Endothelial cell of umbilical vein (primary cell): ENCODE results near the gene CXXC5. TPM values are rescaled to one million over a fixed set of nuclear protein-coding genes. Genes with fewer than 3 reads are reported as not detected.

ENCODE experiments used
- BruUV-seq: library from RNA; stranded (reverse); fragments of 400-500 nt; replicated peaks from 2 replicates; lab custom pipeline; 2021; lab: Mats Ljungman, UMichigan
- CTCF ChIA-PET: fragments of 300-600, 350-600 bp; sonication (Branson Sonifier 250); formaldehyde crosslinking; loops from one replicate; lab custom pipeline; 2021; ENCODE audit warnings: antibody characterized with exemption, inconsistent platforms; lab: Charles Lee
- POLR2A ChIA-PET: fragments of 300-600, 350-600 bp; sonication (Branson Sonifier 250); formaldehyde crosslinking; loops from one replicate; lab custom pipeline; 2021; ENCODE audit warnings: antibody characterized with exemption, inconsistent platforms; lab: Charles Lee
- DNase-seq: peaks from one replicate; pipeline ENCODE4 v3.0.0-alpha.2; 2011; ENCODE audit warnings: low read depth, low spot score
- FAIRE-seq: peaks from 2 replicates; lab custom pipeline; 2011; peaks lifted over from hg19 to GRCh38; lab: Jason Lieb, UNC
- H2AFZ ChIP-seq: 2 replicates; pipeline ENCODE4 v1.6.0; 2012; ENCODE audit warnings: low read depth, low read length, control low read depth, inconsistent platforms
- H3K27ac ChIP-seq: 2 replicates; pipeline ENCODE4 v1.5.1; 2011; ENCODE audit warnings: low read depth, mild to moderate bottlenecking, control low read depth, low read length, moderate library complexity; ENCODE audit not compliant: insufficient read depth
- H3K27me3 ChIP-seq, 2 experiments: 2 replicates each; pipeline versions ENCODE4 v1.6.0 to v1.6.1; 2011; ENCODE audit warnings: low read length in 2 of 2, mixed read lengths in 1 of 2; ENCODE audit not compliant: control insufficient read depth in 2 of 2, insufficient read depth in 2 of 2
- H3K36me3 ChIP-seq, 2 experiments: 2 replicates in 1 of 2; 3 replicates in 1 of 2; pipeline ENCODE4 v1.5.1; 2011; ENCODE audit warnings: low read length in 2 of 2, mild to moderate bottlenecking in 1 of 2, moderate library complexity in 1 of 2; ENCODE audit not compliant: control insufficient read depth in 2 of 2, insufficient read depth in 2 of 2; ENCODE audit errors: extremely low read depth in 1 of 2
- H3K4me1 ChIP-seq: 3 replicates; pipeline ENCODE4 v1.5.1; 2011; ENCODE audit warnings: mild to moderate bottlenecking, low read length; ENCODE audit not compliant: control insufficient read depth, insufficient read depth; ENCODE audit errors: extremely low read depth
- H3K4me2 ChIP-seq: 2 replicates; pipeline ENCODE4 v1.6.1; 2011; ENCODE audit warnings: low read length, control low read depth, mixed read lengths; ENCODE audit not compliant: insufficient read depth
- H3K4me3 ChIP-seq, 3 experiments: fragments of 200-600 bp in 1 of 3; sonication (generic), shearing (Covaris generic) in 1 of 3; replicated peaks in 1 of 3; 2 replicates each; pipeline ENCODE4 v1.5.1; 2011 to 2016; ENCODE audit warnings: control low read depth in 3 of 3, low read length in 3 of 3, mild to moderate bottlenecking in 2 of 3, inconsistent platforms in 1 of 3, low read depth in 1 of 3, moderate library complexity in 1 of 3; ENCODE audit not compliant: insufficient read depth in 1 of 3
- H3K79me2 ChIP-seq: 2 replicates; pipeline ENCODE4 v1.6.0; 2012; ENCODE audit warnings: low read length, inconsistent platforms; ENCODE audit not compliant: control insufficient read depth, insufficient read depth
- H3K9ac ChIP-seq: replicated peaks from 2 replicates; pipeline ENCODE3; 2011; ENCODE audit warnings: low read length, control low read depth; ENCODE audit not compliant: insufficient read depth; ENCODE audit errors: extremely low read depth
- H3K9me1 ChIP-seq: replicated peaks from 3 replicates; pipeline ENCODE4 v1.6.0; 2011; ENCODE audit warnings: mild to moderate bottlenecking, low read length; ENCODE audit not compliant: control insufficient read depth, insufficient read depth; ENCODE audit errors: extremely low read depth
- H3K9me3 ChIP-seq: replicated peaks from 2 replicates; pipeline ENCODE4 v1.5.1; 2012; ENCODE audit warnings: low read length, inconsistent platforms; ENCODE audit not compliant: control insufficient read depth, insufficient read depth
- H4K20me1 ChIP-seq: replicated peaks from 2 replicates; pipeline ENCODE3; 2011; ENCODE audit warnings: mild to moderate bottlenecking, low read length; ENCODE audit not compliant: control insufficient read depth, insufficient read depth; ENCODE audit errors: extremely low read depth
- CTCF ChIP-seq, 2 donors: IDR thresholded peaks; 1 replicate in 1 of 2; 2 replicates in 1 of 2; pipeline ENCODE4 v1.5.1; 2011; ENCODE audit warnings: low read length in 2 of 2, mild to moderate bottlenecking in 2 of 2, moderate library complexity in 2 of 2, control low read depth in 1 of 2, inconsistent platforms in 1 of 2, low read depth in 1 of 2; ENCODE audit not compliant: insufficient read depth in 1 of 2; ENCODE audit errors: extremely low read depth in 1 of 2
- EZH2 ChIP-seq: IDR thresholded peaks from 2 replicates; pipeline ENCODE4 v1.6.1; 2012; ENCODE audit warnings: borderline replicate concordance, low read depth, mild to moderate bottlenecking, moderate library complexity, low read length, inconsistent platforms; ENCODE audit not compliant: severe bottlenecking
- FOS ChIP-seq: IDR thresholded peaks from 2 replicates; pipeline ENCODE4 v1.6.1; 2011; ENCODE audit warnings: mild to moderate bottlenecking, low read length, moderate library complexity, borderline replicate concordance; ENCODE audit not compliant: insufficient read depth
- GATA2 ChIP-seq: IDR thresholded peaks from 2 replicates; pipeline ENCODE4 v1.7.0; 2011; ENCODE audit warnings: low read depth, mild to moderate bottlenecking, moderate library complexity, mixed read lengths, low read length; ENCODE audit not compliant: insufficient read length, insufficient read depth
- JUN ChIP-seq: IDR thresholded peaks from 2 replicates; pipeline ENCODE4 v1.6.1; 2011; ENCODE audit warnings: borderline replicate concordance, low read depth; ENCODE audit not compliant: insufficient read length, insufficient read depth
- MYC ChIP-seq: IDR thresholded peaks from one replicate; pipeline ENCODE4 v1.6.1; 2011; ENCODE audit warnings: mild to moderate bottlenecking, low read depth, low read length
- POLR2A ChIP-seq: IDR thresholded peaks from 2 replicates; pipeline ENCODE4 v1.6.1; 2012; ENCODE audit warnings: low read depth, mild to moderate bottlenecking, control low read depth, low read length
- POLR2AphosphoS5 ChIP-seq: IDR thresholded peaks from 2 replicates; pipeline ENCODE4 v1.6.1; 2012; ENCODE audit warnings: low read depth, mild to moderate bottlenecking, control low read depth, low read length, moderate library complexity; ENCODE audit not compliant: insufficient read depth
- dilution Hi-C: fragments of 300-500 bp; cut with MboI; formaldehyde crosslinking; loops from one replicate; pipeline ENCODE4 v1.15.0; 2019; ENCODE audit warnings: low sequenced_read_pairs; ENCODE audit not compliant: extremely low pct_ligation_motif_present
- intact Hi-C: fragments of 100-400 bp; cut with micrococcal nuclease; formaldehyde crosslinking; loops from one replicate; pipeline ENCODE4 v1.10.0; 2022
- polyA plus RNA-seq, 4 experiments: library from polyadenylated mRNA; depleted of rRNA in 3 of 4; stranded (reverse) in 3 of 4; unstranded in 1 of 4; fragments of >200 nt; gene quantifications; 2 replicates each; pipeline versions ENCODE4 v1.2.1 to v1.2.3, GENCODE V29; 2011 to 2012; ENCODE audit warnings: missing spikeins in 1 of 4
- total RNA-seq: library from RNA; stranded (reverse); gene quantifications from 2 replicates; pipeline ENCODE4 v1.2.3, GENCODE V29; 2021

The CXXC5 gene
- total and polyA plus RNA-seq, 2 donors (not counting 3 experiments of a cell fraction or from before 2014, with no cell fraction given) = 2.7 to 5.5 TPM

GRCh38 chr5:139655727-139656271 lies 7.7 kb downstream of the CXXC5 start:
- dilution Hi-C loops = no loop called here
- peak; percentile 8 for FAIRE-seq
- no peak overlapping the region for H3K4me2 ChIP-seq

More at GRCh38 chr5:139655727-139656271, 7.7 kb downstream of the CXXC5 start:
- no peak for DNase-seq
- H3K9me1 ChIP-seq = no peaks in the 10 kb centered on the region
- no peak overlapping the region for H2AFZ ChIP-seq
- H3K9ac ChIP-seq = no peak overlapping the region
- H3K27me3 ChIP-seq = peaks cover 0 to 2% of the 10 kb centered on the region in 2 experiments
- H3K27ac ChIP-seq = no peak overlapping the region
- TF ChIP-seq CTCF (IDR thresholded peaks at IDR 0.05; ENCODE audit: extremely low read depth in 1 of 2, insufficient read depth in 1 of 2, low read depth in 1 of 2, low read length in 2 of 2) (no peak), GATA2 (no peak), EZH2 (no peak), FOS (no peak), MYC (no peak), POLR2A (no peak), POLR2AphosphoS5 (no peak), JUN (no peak)
- H3K4me3 ChIP-seq = no peak overlapping the region
- no peaks in the 10 kb centered on the region for H3K36me3 ChIP-seq
- no TSS peak for BruUV-seq
- H3K4me1 ChIP-seq = peaks cover 40% of the 10 kb centered on the region
- no peaks in the 10 kb centered on the region for H3K79me2 ChIP-seq
- POLR2A ChIA-PET = no interaction called here
- intact Hi-C loops = no loop called here
- no peaks in the 10 kb centered on the region for H3K9me3 ChIP-seq
- CTCF ChIA-PET = interaction anchor here (0.8 to 1.1 kb wide), 3 partner anchors 11 to 55 kb away, joined by 3 to 5 read pairs (median 4); no protein-coding TSS in a partner anchor
- H4K20me1 ChIP-seq = no peaks in the 10 kb centered on the region
